ENCODE data around the gene EXOC4.

The EXOC4 gene

DNA sequence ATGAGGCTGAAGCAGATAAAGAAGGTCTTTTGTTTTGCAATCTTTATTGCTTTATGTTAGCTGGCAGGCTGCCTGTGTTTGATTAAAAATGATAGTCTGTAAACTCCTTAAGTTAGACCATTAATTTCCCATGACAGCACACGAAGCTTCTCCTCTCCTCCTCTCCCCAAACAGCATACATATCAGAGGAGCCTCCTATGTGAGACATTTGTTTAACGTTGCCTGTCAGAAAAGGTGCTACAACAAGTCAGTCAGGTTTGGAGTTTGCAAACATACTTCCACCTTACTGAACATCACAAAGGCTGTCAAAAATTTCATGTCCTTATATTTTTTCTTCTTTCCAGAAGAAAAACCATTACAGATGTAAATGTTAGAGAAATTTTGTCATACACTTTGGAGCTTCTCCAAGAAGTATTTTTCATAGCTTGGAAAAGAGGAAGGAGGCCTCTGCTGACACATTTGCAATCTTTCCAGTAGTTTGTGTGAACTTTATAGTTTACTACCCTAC is 393.1 kb downstream of the EXOC4 start:
- DNase-seq (ENCODE audit: low spot score in 2 of 2), result no peak
- Mint-ChIP-seq H3K36me3 (no peaks in the 10 kb centered on the region), H3K4me3 (no peak overlapping the region), H3K27ac (no peak overlapping the region), H3K9me3 (no peaks in the 10 kb centered on the region), H3K4me1 (no peaks in the 10 kb centered on the region)
- no peak for ATAC-seq

DNA sequence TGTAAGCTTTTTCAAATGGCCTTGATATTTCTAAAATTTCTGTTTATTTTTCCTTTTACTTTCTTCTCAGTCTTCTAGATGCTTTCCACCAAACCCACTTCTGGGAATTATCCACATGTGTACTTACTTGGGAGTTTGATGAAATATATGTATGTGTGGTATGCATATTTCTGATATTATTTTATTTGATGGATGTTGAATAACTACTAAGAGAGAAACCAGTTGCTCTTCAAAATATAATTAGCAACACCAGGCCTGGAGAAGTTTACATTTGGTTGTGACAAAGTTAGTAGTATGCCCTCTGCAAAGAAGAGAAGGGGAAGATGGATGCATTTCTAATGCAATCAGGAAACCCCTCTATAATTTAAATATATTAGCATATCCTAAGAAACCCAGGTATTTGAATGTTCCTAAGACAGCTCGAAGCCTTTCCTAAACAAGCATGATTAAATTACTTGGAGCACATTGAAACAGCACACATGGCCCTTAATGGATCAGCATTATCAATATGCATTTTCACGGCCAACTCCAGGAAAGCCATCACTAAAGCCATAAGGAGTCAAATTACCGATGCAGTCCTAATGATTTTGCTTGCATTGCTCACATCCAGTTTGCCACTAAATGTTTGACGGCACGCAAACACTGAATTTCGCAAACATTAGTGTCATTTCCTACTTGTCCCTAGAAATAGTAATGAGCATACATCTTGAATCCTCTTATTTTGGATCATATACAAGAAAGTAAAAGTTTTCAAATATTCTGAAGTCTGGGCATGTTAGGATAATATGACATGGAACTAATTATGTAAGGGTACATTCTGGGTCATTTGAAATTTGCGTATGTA is 393.8 kb downstream of the EXOC4 start:
- no peak overlapping the region for H3K4me3 Mint-ChIP-seq
- ATAC-seq, result no peak
- DNase-seq (ENCODE audit: low spot score in 2 of 2), result no peak
- H3K27ac Mint-ChIP-seq, result no peak overlapping the region
- H3K36me3 Mint-ChIP-seq, result no peaks in the 10 kb centered on the region
- no peaks in the 10 kb centered on the region for H3K4me1 Mint-ChIP-seq
- no peaks in the 10 kb centered on the region for H3K9me3 Mint-ChIP-seq

DNA sequence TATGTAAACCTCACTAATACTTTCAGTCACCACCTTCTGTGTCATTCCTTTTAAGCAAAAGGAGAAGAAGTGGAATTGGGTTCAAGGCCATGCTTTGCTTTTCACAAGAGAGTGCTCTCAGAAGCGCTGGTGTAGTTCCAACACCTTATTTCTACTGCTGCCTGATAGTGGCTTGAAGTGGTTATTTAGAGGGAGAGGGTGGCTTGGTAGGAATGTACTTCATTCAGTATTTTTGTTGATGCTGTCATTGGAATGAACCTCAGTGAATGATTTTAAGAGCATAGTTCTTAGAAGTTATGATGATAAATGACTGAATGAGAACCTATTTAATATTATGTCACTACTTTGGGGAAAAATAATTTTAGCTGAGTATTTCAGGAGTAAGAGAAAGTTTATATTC is 396.7 kb downstream of the EXOC4 start:
- no peak overlapping the region for H3K27ac Mint-ChIP-seq
- H3K4me3 Mint-ChIP-seq, result no peak overlapping the region
- no peak for DNase-seq (ENCODE audit: low spot score in 2 of 2)
- no peak for ATAC-seq
- no peaks in the 10 kb centered on the region for H3K9me3 Mint-ChIP-seq
- no peaks in the 10 kb centered on the region for H3K4me1 Mint-ChIP-seq
- no peaks in the 10 kb centered on the region for H3K36me3 Mint-ChIP-seq

DNA sequence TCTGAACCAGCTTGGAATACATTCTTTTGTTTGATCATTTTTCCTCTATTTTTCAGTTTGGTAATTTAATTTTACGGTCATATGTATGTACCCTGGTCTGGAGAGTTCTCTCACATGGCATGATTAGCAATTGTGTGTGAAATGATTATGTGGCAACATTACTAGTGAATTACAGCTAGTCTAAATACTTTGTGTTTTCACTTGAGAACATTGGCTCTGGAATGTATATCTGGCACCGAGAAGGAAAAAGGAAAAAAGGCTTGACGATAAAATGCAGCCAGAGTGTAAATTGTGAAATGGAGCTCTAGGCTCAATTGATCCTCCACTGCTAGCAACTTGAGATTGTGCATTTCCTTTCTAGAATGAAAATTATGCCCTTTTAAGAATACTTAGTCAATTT is 397.2 kb downstream of the EXOC4 start:
- DNase-seq (ENCODE audit: low spot score in 2 of 2) (no peak), ATAC-seq (no peak)
- Mint-ChIP-seq H3K4me3 (no peak overlapping the region), H3K9me3 (no peaks in the 10 kb centered on the region), H3K4me1 (no peaks in the 10 kb centered on the region), H3K27ac (no peak overlapping the region), H3K36me3 (no peaks in the 10 kb centered on the region)

DNA sequence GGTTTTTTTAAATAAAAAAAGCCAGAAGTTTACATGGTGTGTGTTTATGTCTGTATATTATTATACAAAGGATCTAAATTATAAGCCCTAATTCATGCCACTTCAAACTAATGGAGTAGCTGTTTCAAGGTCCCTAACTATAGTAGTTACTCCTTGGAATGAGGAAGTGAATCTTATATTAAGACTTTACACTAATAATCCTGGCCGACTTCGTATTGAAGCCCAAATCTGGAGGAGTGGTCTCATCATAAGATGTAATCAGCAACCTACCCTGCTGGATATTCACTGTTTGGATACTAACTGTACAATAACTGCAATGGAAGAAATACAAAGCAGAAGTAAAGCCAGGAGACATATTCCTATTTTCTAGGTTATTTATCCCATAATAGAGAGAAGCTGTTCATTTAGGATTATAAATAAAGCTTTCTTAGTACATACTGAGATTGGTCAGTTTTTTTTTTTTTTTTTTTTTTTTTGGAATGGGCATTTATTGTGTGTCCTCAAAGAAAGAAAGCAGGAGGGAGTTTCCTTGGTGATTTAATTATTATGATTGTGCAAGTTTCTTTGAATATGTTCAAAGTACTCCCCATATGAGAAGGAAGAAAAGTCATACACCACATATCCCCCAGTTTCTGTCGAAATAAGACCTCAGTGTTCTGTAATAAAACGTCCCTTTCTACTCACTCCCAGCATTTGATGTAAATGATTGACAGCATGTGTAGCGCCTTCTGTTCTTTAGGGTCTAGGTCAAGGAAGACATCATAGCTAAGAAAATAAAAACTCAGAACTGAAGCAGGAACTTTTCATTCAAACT is 397.8 kb downstream of the EXOC4 start:
- ATAC-seq (no peak), DNase-seq (ENCODE audit: low spot score in 2 of 2) (no peak)
- Mint-ChIP-seq H3K36me3 (no peaks in the 10 kb centered on the region), H3K4me3 (no peak overlapping the region), H3K27ac (no peak overlapping the region), H3K4me1 (no peaks in the 10 kb centered on the region), H3K9me3 (no peaks in the 10 kb centered on the region)

DNA sequence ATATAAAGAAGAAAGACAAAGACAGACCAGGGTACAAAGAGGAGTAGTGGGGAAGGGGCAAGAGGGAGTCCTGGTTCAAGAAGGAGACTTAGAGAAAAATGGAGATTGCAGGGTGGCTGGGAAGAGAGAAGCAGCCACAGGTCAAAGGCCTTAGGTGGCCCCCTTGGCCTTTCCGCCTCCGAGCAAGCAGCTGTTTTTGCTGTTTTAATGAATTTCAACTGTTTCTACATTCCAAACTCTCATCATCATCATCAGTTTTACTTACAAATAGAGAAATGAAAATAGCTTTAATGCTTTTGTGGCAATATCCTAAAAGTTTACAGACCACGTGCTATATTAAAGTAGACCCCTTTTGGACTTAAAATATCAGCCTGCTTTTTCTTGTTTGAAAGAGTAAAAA is 399.7 kb downstream of the EXOC4 start:
- ATAC-seq (no peak), DNase-seq (ENCODE audit: low spot score in 2 of 2) (no peak)
- H3K4me1 Mint-ChIP-seq, result no peaks in the 10 kb centered on the region
- no peak overlapping the region for H3K4me3 Mint-ChIP-seq
- no peak overlapping the region for H3K27ac Mint-ChIP-seq
- no peaks in the 10 kb centered on the region for H3K36me3 Mint-ChIP-seq
- no peaks in the 10 kb centered on the region for H3K9me3 Mint-ChIP-seq

DNA sequence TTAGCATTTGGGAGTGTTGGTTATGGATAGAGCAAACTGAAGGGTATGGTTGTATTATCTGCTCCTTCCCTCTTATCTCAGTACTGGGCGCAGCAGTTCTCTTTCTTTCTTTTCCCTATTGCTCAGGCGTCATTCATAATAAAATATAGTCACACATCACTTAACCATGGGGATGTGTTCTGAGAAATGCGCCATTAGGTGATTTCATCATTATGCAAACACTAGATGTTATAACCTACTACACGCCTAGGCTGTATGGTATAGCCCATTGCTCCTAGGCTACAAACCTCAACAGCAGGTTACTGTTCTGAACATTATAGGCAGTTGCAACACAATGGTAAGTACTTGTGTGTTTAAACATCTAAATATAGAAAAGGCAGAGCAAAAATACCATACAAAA is 401.7 kb downstream of the EXOC4 start:
- DNase-seq (ENCODE audit: low spot score in 2 of 2) (no peak), ATAC-seq (no peak)
- H3K4me1 Mint-ChIP-seq, result no peaks in the 10 kb centered on the region
- no peak overlapping the region for H3K27ac Mint-ChIP-seq
- no peaks in the 10 kb centered on the region for H3K9me3 Mint-ChIP-seq
- H3K4me3 Mint-ChIP-seq, result no peak overlapping the region
- H3K36me3 Mint-ChIP-seq, result no peaks in the 10 kb centered on the region

DNA sequence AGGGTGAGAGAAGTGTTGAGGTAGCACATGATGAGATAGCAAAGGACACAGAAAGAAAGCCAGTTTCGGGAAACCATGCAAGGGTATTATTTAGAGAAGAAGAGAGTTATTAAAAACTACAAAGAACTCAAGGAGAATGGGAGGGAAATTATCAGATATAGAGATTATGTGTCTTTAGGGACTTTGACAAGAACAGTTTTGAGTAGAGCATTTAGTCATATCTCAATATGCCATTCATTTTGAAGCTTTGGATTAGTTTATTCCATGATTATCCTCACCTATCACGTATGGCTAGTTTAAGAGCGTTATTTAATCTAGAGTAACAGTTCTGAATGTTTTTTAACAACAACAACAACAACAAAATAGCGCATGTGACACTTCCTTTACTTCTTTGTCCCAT is 409.4 kb downstream of the EXOC4 start:
- Mint-ChIP-seq H3K9me3 (no peaks in the 10 kb centered on the region), H3K4me1 (peaks cover 5% of the 10 kb centered on the region), H3K27ac (no peak overlapping the region), H3K36me3 (no peaks in the 10 kb centered on the region), H3K4me3 (no peak overlapping the region)
- no peak for ATAC-seq
- DNase-seq (ENCODE audit: low spot score in 2 of 2), result no peak

DNA sequence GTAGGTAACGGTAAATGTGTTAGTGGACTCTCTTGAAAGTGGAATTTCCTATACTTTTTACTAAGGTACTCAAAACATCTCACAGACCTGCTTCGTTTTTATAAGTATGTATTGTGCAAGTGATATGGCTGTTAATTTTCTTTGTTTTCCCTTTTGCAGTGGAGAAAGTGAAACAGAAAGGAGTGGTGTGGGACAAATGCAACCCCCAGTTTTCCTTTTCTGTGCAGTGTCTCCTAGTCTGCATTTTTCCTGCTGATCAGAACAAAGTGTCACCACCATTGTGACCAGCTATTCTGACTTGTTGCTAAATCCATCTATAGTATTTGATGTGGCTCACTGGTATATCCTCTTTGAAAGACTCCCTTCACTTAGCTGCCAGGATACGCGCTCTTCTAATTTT is 410.0 kb downstream of the EXOC4 start:
- ATAC-seq (no peak), DNase-seq (ENCODE audit: low spot score in 2 of 2) (no peak)
- no peak overlapping the region for H3K27ac Mint-ChIP-seq
- no peaks in the 10 kb centered on the region for H3K9me3 Mint-ChIP-seq
- H3K36me3 Mint-ChIP-seq, result no peaks in the 10 kb centered on the region
- H3K4me1 Mint-ChIP-seq, result peaks cover 5% of the 10 kb centered on the region
- no peak overlapping the region for H3K4me3 Mint-ChIP-seq

DNA sequence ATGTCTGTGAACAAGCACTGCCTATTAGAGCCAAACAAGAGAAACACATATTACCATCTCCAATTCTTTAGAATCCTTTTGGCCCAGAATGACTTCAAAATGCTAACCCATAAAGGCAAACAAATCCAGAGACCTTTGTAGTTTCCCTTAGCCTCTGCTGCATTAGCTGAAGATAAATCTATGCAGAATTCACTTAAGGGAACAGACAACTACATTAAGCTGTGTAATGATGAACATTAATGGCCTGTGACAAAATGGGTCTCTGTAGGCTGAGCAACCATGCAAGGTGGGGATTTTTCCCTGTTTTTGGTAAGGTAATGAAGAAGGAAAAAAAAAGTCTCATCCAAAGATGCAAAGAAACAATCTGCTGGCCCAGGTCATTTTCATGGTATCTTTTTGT is 411.6 kb downstream of the EXOC4 start:
- Mint-ChIP-seq H3K9me3 (no peaks in the 10 kb centered on the region), H3K27ac (no peak overlapping the region), H3K4me1 (peaks cover 5% of the 10 kb centered on the region), H3K36me3 (no peaks in the 10 kb centered on the region), H3K4me3 (no peak overlapping the region)
- ATAC-seq, result no peak
- no peak for DNase-seq (ENCODE audit: low spot score in 2 of 2)

DNA sequence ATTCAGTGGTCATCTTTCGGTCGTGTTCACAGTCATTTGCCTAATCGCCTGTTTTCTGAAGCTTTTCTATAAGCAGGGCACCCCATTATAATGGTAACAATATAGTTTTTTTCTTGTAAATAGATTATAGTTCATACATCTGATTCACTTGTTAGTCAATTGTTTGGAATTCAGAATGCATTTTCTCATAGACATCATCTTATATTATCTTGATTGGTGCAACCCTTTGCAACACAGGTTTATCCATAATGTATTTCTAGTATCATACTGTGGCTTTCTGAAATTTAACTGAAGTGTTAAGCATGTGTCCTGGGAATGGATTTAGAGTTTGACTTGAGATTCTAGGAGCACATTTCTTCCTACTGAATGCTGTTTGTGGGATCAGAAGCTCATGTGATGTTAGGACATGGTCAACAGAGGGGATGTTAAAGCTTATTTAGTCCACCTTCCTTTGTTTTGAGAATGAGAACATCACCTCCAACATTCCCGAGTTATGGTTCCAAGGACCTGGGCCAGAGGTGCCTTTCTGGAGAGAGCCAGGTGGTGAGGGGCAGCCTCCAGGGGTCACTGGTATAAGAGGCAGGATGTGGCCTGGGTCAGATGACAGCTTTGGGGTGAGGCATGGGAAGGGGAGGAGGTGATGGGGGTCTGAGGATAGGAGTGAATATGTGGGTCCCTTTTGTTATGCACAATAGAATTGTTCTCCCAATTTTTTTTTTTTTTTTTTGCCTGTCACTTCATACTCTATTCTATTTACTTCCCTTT is 415.6 kb downstream of the EXOC4 start:
- no peaks in the 10 kb centered on the region for H3K36me3 Mint-ChIP-seq
- ATAC-seq (no peak), DNase-seq (ENCODE audit: low spot score in 2 of 2) (no peak)
- H3K9me3 Mint-ChIP-seq, result peaks cover 5% of the 10 kb centered on the region
- H3K4me3 Mint-ChIP-seq, result no peak overlapping the region
- no peak overlapping the region for H3K27ac Mint-ChIP-seq
- H3K4me1 Mint-ChIP-seq, result no peaks in the 10 kb centered on the region

DNA sequence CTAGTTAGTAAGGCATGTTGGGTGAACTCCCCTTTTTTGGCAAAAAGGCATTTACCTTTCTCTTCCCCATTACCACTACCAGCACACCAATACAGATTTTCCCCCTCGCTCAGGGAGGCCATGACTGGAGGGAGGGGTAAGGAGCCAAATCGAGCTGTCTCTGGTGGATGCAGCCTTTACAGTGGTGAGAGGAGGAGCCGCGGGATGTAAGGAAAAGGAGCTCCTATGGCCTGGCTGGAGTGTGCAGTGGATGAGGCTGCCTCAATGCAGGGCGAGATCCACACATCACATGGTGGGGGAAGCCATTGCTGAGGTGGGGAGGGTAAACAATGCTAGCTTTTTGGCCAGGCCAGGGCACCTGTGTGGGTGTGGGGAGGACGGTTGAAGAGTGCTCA is 416.2 kb downstream of the EXOC4 start:
- ATAC-seq (no peak), DNase-seq (ENCODE audit: low spot score in 2 of 2) (no peak)
- Mint-ChIP-seq H3K9me3 (peaks cover 5% of the 10 kb centered on the region), H3K27ac (no peak overlapping the region), H3K36me3 (no peaks in the 10 kb centered on the region), H3K4me1 (no peaks in the 10 kb centered on the region), H3K4me3 (no peak overlapping the region)

DNA sequence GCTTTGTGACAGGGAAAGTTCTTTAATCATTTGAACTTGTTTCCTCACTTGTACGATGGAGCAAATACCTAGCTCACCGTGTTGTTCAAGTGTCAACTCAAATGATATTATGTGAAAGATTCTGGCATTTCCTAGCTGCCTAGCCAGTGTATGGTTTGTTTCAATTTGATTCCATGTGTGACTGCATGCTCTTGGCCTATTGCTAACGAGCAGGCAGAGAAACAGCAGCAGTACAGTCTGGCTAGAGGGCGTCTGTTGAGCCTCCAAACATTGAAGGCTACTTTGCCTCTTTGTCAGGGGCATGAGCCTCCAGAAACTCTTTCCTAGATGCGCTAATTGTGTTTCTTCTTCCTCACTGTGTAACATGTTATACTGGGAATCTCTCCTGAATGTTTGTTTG is 417.4 kb downstream of the EXOC4 start:
- no peaks in the 10 kb centered on the region for H3K36me3 Mint-ChIP-seq
- H3K27ac Mint-ChIP-seq, result no peak overlapping the region
- no peaks in the 10 kb centered on the region for H3K4me1 Mint-ChIP-seq
- H3K4me3 Mint-ChIP-seq, result no peak overlapping the region
- no peak for DNase-seq (ENCODE audit: low spot score in 2 of 2)
- no peak for ATAC-seq
- peaks cover 5% of the 10 kb centered on the region for H3K9me3 Mint-ChIP-seq

DNA sequence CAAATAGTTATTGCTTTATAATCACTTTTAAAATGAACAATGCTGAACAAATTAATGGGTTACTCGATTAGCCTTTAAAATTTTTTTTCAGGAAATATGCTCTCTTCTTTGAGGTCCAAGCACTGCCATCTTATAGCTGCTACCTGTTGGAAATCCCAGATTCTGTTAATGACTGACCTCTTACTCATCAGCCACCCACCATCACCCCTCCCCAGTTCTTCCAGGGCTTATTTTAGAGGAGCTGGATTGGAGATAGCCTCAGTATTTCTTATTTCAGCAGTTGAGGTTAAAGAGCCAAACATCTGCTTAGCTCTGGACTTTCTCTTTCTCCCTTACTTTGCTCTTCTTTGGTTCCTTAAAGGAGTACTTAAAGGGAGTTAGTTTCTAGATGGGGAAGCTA is 420.0 kb downstream of the EXOC4 start:
- H3K4me1 Mint-ChIP-seq, result no peaks in the 10 kb centered on the region
- H3K27ac Mint-ChIP-seq, result no peak overlapping the region
- DNase-seq (ENCODE audit: low spot score in 2 of 2) (no peak), ATAC-seq (no peak)
- H3K36me3 Mint-ChIP-seq, result no peaks in the 10 kb centered on the region
- H3K9me3 Mint-ChIP-seq, result peaks cover 5% of the 10 kb centered on the region
- no peak overlapping the region for H3K4me3 Mint-ChIP-seq

DNA sequence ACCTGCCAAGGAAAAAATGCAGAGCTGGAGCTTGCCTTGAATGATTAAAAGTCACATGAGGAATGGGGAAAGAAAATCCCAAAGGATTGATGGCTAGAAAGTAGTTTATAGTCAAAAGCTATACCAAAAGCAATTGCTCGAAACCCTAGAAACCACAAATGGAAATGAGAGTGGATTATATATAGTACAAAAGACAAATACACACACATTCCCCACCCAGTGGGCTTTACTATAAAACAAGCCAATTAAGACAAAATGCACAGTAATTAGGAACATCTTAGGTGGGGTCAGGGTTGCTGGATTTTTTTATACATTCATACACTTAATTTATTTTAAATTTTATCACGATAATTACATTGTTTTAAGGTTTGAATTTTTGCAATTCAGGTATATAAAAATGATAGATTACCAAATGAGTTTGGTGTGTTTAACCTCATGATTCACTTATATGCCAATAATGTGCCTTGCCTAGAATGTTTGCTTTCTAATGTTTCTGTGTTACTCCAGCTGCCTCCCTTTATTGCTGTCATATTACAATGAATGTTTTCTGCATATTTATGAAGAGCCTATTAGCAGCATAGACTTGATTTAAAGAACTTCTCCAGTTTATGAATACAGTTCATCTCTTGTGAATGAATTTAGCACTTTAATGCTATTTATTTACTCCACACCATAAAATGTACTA is 421.3 kb downstream of the EXOC4 start:
- Mint-ChIP-seq H3K4me1 (no peaks in the 10 kb centered on the region), H3K27ac (no peak overlapping the region)
- no peak for DNase-seq (ENCODE audit: low spot score in 2 of 2)

More for the DNA sequence above, 421.3 kb downstream of the EXOC4 start:
- ATAC-seq, result no peak
- no peak overlapping the region for H3K4me3 Mint-ChIP-seq
- H3K36me3 Mint-ChIP-seq, result no peaks in the 10 kb centered on the region
- peaks cover 5% of the 10 kb centered on the region for H3K9me3 Mint-ChIP-seq

Data from stimulated activated effector memory CD8-positive, alpha-beta T cell treated with anti-CD3 and anti-CD28 coated beads, Interleukin-12 subunit alpha, Interleukin-12 subunit beta, amount 100 ng/mL, for 72 hours (primary cell).